Measurements from ENCODE around the gene OR7D2.

OR7D2 gene

DNA sequence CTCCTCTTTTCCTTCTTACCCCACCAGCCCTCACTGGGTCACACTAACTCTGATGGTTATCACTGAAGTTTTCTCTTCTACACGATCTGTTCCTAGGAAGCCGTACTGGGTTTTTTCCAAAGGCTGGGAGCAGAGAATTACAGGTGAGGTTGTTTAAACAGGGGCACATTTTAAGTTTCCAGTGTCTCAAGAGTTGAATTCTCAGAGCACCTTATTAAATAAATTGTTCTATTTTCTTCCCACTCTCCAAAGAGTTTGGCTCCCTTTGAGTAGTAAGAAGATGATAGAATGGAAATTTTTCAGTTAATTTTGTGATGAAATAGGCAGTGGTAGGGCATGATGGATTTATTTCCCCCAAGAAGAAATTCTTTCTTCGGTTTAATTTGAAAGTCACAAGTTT is 40.7 kb downstream of the OR7D2 start, which contains the start of gene OR7D4:
Gene OR7D4, minus strand, starts transcription at position 101 of the 400 bp plus-strand sequence. CDS start 4,752 bp downstream, outside the sequence.
- no peak for DNase-seq
